Measurements from ENCODE around the gene TMEM255A. TPM values are rescaled to one million over a fixed set of nuclear protein-coding genes. Genes with fewer than 3 reads are reported as not detected.

The TMEM255A gene
- total and polyA plus RNA-seq, 2 donors (not counting 1 experiment from before 2014, with no cell fraction given), result 0.06 to 0.25 TPM

- H3K4me3 Mint-ChIP-seq, result no peak overlapping the region
- H4K20me1 ChIP-seq (ENCODE audit: control insufficient read depth, insufficient read depth, low read length, poor library complexity, severe bottlenecking), result no peaks in the 10 kb centered on the region
- H3K27ac ChIP-seq (ENCODE audit: low read length in 2 of 2), result no peak overlapping the region
- no peak for DNase-seq
- H2AFZ ChIP-seq (ENCODE audit: insufficient read depth, low read depth, low read length, poor library complexity, severe bottlenecking), result no peak overlapping the region
- no peaks in the 10 kb centered on the region for H3K4me1 Mint-ChIP-seq
- intact Hi-C loops (cut with micrococcal nuclease), result no loop called here
- H3K79me2 ChIP-seq (ENCODE audit: control insufficient read depth, insufficient read depth, low read length), result no peaks in the 10 kb centered on the region
- peaks cover 0 to 7% (median 6%) of the 10 kb centered on the region in 3 donors for H3K9me3 ChIP-seq (ENCODE audit: control extremely low read depth in 1 of 3, control insufficient read depth in 2 of 3, insufficient read depth in 1 of 3, low read length in 2 of 3)
- no peak overlapping the region for H3K27ac Mint-ChIP-seq
- POLR2A ChIA-PET, result no interaction called here
- TF ChIP-seq EZH2 (IDR thresholded peaks at IDR 0.05; ENCODE audit: borderline replicate concordance, insufficient read depth, low read depth, low read length, poor library complexity, severe bottlenecking), result no peak
- TF ChIP-seq CTCF (IDR thresholded peaks at IDR 0.05), result no peak
- no peaks in the 10 kb centered on the region for H3K27me3 ChIP-seq (replicated peaks in 1 of 4; ENCODE audit: control extremely low read depth in 1 of 4, control insufficient read depth in 3 of 4, insufficient read depth in 4 of 4, low read length in 3 of 4)
- no peaks in the 10 kb centered on the region for H3K36me3 ChIP-seq (replicated peaks in 1 of 2; ENCODE audit: control extremely low read depth in 1 of 2, control insufficient read depth in 1 of 2, extremely low read depth in 1 of 2, insufficient read depth in 2 of 2, low read length in 1 of 2)
- no peak overlapping the region for H3K9ac ChIP-seq (ENCODE audit: low read length)
- CTCF ChIA-PET, result no interaction called here
- no peaks in the 10 kb centered on the region for H3K4me1 ChIP-seq (ENCODE audit: control insufficient read depth in 2 of 2, insufficient read depth in 2 of 2, low read length in 2 of 2)
- peaks cover 10% of the 10 kb centered on the region for H3K27me3 Mint-ChIP-seq
- no peak overlapping the region for H3K4me2 ChIP-seq (replicated peaks; ENCODE audit: low read depth, low read length, poor library complexity, severe bottlenecking)
- H3K9me3 Mint-ChIP-seq (ENCODE audit: insufficient read depth), result peaks cover 4% of the 10 kb centered on the region
- no peak overlapping the region for H3K4me3 ChIP-seq (ENCODE audit: control extremely low read depth in 1 of 5, extremely low read depth in 1 of 5, insufficient read depth in 1 of 5, low read depth in 2 of 5, low read length in 4 of 5)
- ATAC-seq (ENCODE audit: low read depth), result no peak
Observed at GRCh38 chrX:120336899-120337298, 25.6 kb upstream of the TMEM255A start.

GRCh38 chrX:120335289-120335688, 24.0 kb upstream of the TMEM255A start:
- H3K27ac ChIP-seq (ENCODE audit: low read length in 2 of 2), result no peak overlapping the region
- H3K9ac ChIP-seq (ENCODE audit: low read length), result no peak overlapping the region
- intact Hi-C loops (cut with micrococcal nuclease), result no loop called here
- Mint-ChIP-seq H3K9me3 (ENCODE audit: insufficient read depth) (peaks cover 4% of the 10 kb centered on the region), H3K4me1 (no peaks in the 10 kb centered on the region), H3K4me3 (no peak overlapping the region), H3K27me3 (peaks cover 6% of the 10 kb centered on the region), H3K27ac (no peak overlapping the region)
- no peak for DNase-seq
- peaks cover 0 to 7% (median 6%) of the 10 kb centered on the region in 3 donors for H3K9me3 ChIP-seq (ENCODE audit: control extremely low read depth in 1 of 3, control insufficient read depth in 2 of 3, insufficient read depth in 1 of 3, low read length in 2 of 3)
- H3K4me3 ChIP-seq (ENCODE audit: control extremely low read depth in 1 of 5, extremely low read depth in 1 of 5, insufficient read depth in 1 of 5, low read depth in 2 of 5, low read length in 4 of 5), result no peak overlapping the region
- H3K4me1 ChIP-seq (ENCODE audit: control insufficient read depth in 2 of 2, insufficient read depth in 2 of 2, low read length in 2 of 2), result no peaks in the 10 kb centered on the region
- TF ChIP-seq EZH2 (IDR thresholded peaks at IDR 0.05; ENCODE audit: borderline replicate concordance, insufficient read depth, low read depth, low read length, poor library complexity, severe bottlenecking) (no peak), CTCF (IDR thresholded peaks at IDR 0.05) (no peak)
- H4K20me1 ChIP-seq (ENCODE audit: control insufficient read depth, insufficient read depth, low read length, poor library complexity, severe bottlenecking), result no peaks in the 10 kb centered on the region
- CTCF ChIA-PET, result no interaction called here
- no peak for ATAC-seq (ENCODE audit: low read depth)
- no peak overlapping the region for H2AFZ ChIP-seq (ENCODE audit: insufficient read depth, low read depth, low read length, poor library complexity, severe bottlenecking)
- POLR2A ChIA-PET, result no interaction called here
- no peaks in the 10 kb centered on the region for H3K36me3 ChIP-seq (replicated peaks in 1 of 2; ENCODE audit: control extremely low read depth in 1 of 2, control insufficient read depth in 1 of 2, extremely low read depth in 1 of 2, insufficient read depth in 2 of 2, low read length in 1 of 2)
- no peaks in the 10 kb centered on the region for H3K79me2 ChIP-seq (ENCODE audit: control insufficient read depth, insufficient read depth, low read length)
- no CpG with 5 or more reads among the region's 2 CpGs for WGBS (ENCODE audit: insufficient coverage)
- no peaks in the 10 kb centered on the region for H3K27me3 ChIP-seq (replicated peaks in 1 of 4; ENCODE audit: control extremely low read depth in 1 of 4, control insufficient read depth in 3 of 4, insufficient read depth in 4 of 4, low read length in 3 of 4)
- no peak overlapping the region for H3K4me2 ChIP-seq (replicated peaks; ENCODE audit: low read depth, low read length, poor library complexity, severe bottlenecking)
